A549 (cell line): ENCODE measurements around the gene OAS3. TPM values are rescaled to one million over a fixed set of nuclear protein-coding genes. Genes with fewer than 3 reads are reported as not detected.

Source experiments
- ATAC-seq, 2 experiments: fragments of 200-7000 bp in 1 of 2; fragments of >200 bp in 1 of 2; cut with Nextera tagmentation in 1 of 2; cut with Tn5 transposase in 1 of 2; 3 replicates each; pipeline versions ENCODE4 v1.8.0 to v1.9.1; 2018 to 2020; ENCODE audit warnings: mild to moderate bottlenecking in 1 of 2, moderate library complexity in 1 of 2
- CTCF ChIA-PET: fragments of 300-600 bp; sonication (Branson Sonifier 250); formaldehyde crosslinking; extraction: SDS; loops from one replicate; lab custom pipeline; 2021; ENCODE audit warnings: antibody characterized with exemption, inconsistent platforms; lab: Yijun Ruan, JAX
- POLR2A ChIA-PET: fragments of 350-600 bp; formaldehyde crosslinking; extraction: SDS; loops from one replicate; lab custom pipeline; 2021; ENCODE audit warnings: antibody characterized with exemption, inconsistent platforms; lab: Yijun Ruan, JAX
- DNase-seq, 2 experiments: peaks; one replicate each; pipeline versions ENCODE4 v3.0.0 to v3.0.0-alpha.2; 2011 to 2016; ENCODE audit warnings: low read depth in 1 of 2, low spot score in 1 of 2
- FAIRE-seq: peaks from 2 replicates; lab custom pipeline; 2011; peaks lifted over from hg19 to GRCh38; lab: Jason Lieb, UNC
- H3K27ac ChIP-seq, 2 experiments: fragments of >200 bp; sonication (Bioruptor Twin); formaldehyde crosslinking; 3 replicates each; pipeline ENCODE4 v1.5.1; 2016 to 2017
- H3K4me1 ChIP-seq: fragments of >200 bp; sonication (Bioruptor Twin); formaldehyde crosslinking; 3 replicates; pipeline ENCODE4 v1.6.1; 2016
- H3K4me2 ChIP-seq: fragments of >200 bp; sonication (Bioruptor Twin); formaldehyde crosslinking; 3 replicates; pipeline ENCODE4 v1.6.1; 2016
- H3K4me3 ChIP-seq: fragments of >200 bp; sonication (Bioruptor Twin); formaldehyde crosslinking; 3 replicates; pipeline ENCODE4 v1.5.1; 2016
- H3K9me3 ChIP-seq: fragments of >200 bp; sonication (Bioruptor Twin); formaldehyde crosslinking; 3 replicates; pipeline ENCODE4 v1.6.1; 2016
- BHLHE40 ChIP-seq: IDR thresholded peaks from 2 replicates; pipeline ENCODE4 v1.6.1; 2012; ENCODE audit warnings: low read depth, low read length, inconsistent platforms
- CBX2 ChIP-seq: fragments of 200-600 bp; sonication (generic); IDR thresholded peaks from 2 replicates; pipeline ENCODE4 v1.6.1; 2016; ENCODE audit warnings: low read depth, mild to moderate bottlenecking, borderline replicate concordance
- CBX8 ChIP-seq: fragments of 200-600 bp; sonication (generic); IDR thresholded peaks from 2 replicates; pipeline ENCODE4 v1.6.1; 2016
- CEBPB ChIP-seq, 2 experiments: fragments of >200 bp in 1 of 2; sonication (Bioruptor Twin) in 1 of 2; formaldehyde crosslinking in 1 of 2; IDR thresholded peaks; 2 replicates each; pipeline ENCODE4 v1.6.1; 2012 to 2016
- CHD4 ChIP-seq: fragments of 200-600 bp; sonication (generic); IDR thresholded peaks from 2 replicates; pipeline ENCODE4 v1.6.1; 2016; ENCODE audit warnings: antibody characterized with exemption, mild to moderate bottlenecking, borderline replicate concordance
- EHMT2 ChIP-seq: fragments of 200-600 bp; sonication (generic); IDR thresholded peaks from 2 replicates; pipeline ENCODE4 v1.6.1; 2016; ENCODE audit warnings: antibody characterized with exemption, low read depth, mild to moderate bottlenecking, moderate library complexity
- FOSB ChIP-seq: fragments of 250-450 bp; sonication (Bioruptor Pico); IDR thresholded peaks from 2 replicates; pipeline ENCODE4 v1.5.0; 2020; ENCODE audit warnings: mild to moderate bottlenecking, moderate library complexity
- GATA3 ChIP-seq: IDR thresholded peaks from 2 replicates; pipeline ENCODE4 v1.6.1; 2012; ENCODE audit warnings: borderline replicate concordance
- HDAC2 ChIP-seq: fragments of 200-600 bp; sonication (generic); IDR thresholded peaks from 2 replicates; pipeline ENCODE4 v1.6.1; 2016
- HOXB13 ChIP-seq: fragments of 250-450 bp; sonication (Bioruptor Pico); IDR thresholded peaks from 2 replicates; pipeline ENCODE4 v1.5.0; 2020; ENCODE audit warnings: low read depth, mild to moderate bottlenecking, moderate library complexity
- JUN ChIP-seq, 2 experiments: fragments of >200 bp; sonication (Bioruptor Twin); formaldehyde crosslinking; IDR thresholded peaks; 2 replicates in 1 of 2; 3 replicates in 1 of 2; pipeline ENCODE4 v1.6.1; 2016 to 2017
- KDM1A ChIP-seq: fragments of 200-600 bp; sonication (generic); IDR thresholded peaks from 2 replicates; pipeline ENCODE4 v1.6.1; 2016; ENCODE audit warnings: low read depth, mild to moderate bottlenecking
- KDM5A ChIP-seq: fragments of 200-600 bp; sonication (generic); IDR thresholded peaks from 2 replicates; pipeline ENCODE4 v1.6.1; 2016; ENCODE audit warnings: antibody characterized with exemption, mild to moderate bottlenecking
- MAZ ChIP-seq: fragments of 150-350 bp; IDR thresholded peaks from 2 replicates; pipeline ENCODE4 v1.6.1; 2014; ENCODE audit warnings: antibody characterized with exemption, low read depth, low read length, borderline replicate concordance
- NPAS2 ChIP-seq: fragments of 250-450 bp; sonication (Bioruptor Pico); IDR thresholded peaks from 2 replicates; pipeline ENCODE4 v1.8.0; 2022; ENCODE audit warnings: mild to moderate bottlenecking, moderate library complexity, borderline replicate concordance
- NR3C1 ChIP-seq: fragments of >200 bp; sonication (Bioruptor Twin); formaldehyde crosslinking; IDR thresholded peaks from 3 replicates; pipeline ENCODE4 v1.6.1; 2017
- PHF8 ChIP-seq: fragments of 200-600 bp; sonication (generic); IDR thresholded peaks from 2 replicates; pipeline ENCODE4 v1.6.1; 2016; ENCODE audit warnings: low read depth, mild to moderate bottlenecking, antibody characterized with exemption, moderate library complexity, borderline replicate concordance
- POLR2A ChIP-seq: IDR thresholded peaks from 2 replicates; pipeline ENCODE4 v1.6.1; 2012; ENCODE audit warnings: mild to moderate bottlenecking, low read length
- RAD21 ChIP-seq, 2 experiments: fragments of >200 bp in 1 of 2; sonication (Bioruptor Twin) in 1 of 2; formaldehyde crosslinking in 1 of 2; IDR thresholded peaks in 1 of 2; conservative IDR thresholded peaks in 1 of 2; 2 replicates in 1 of 2; 3 replicates in 1 of 2; pipeline ENCODE4 v1.6.1; 2012 to 2018; ENCODE audit warnings: inconsistent platforms in 1 of 2
- RARB ChIP-seq: fragments of 250-450 bp; sonication (Bioruptor Pico); IDR thresholded peaks from 2 replicates; pipeline ENCODE4 v1.8.0; 2021; ENCODE audit warnings: mild to moderate bottlenecking, moderate library complexity
- REST ChIP-seq: fragments of 200-600 bp; sonication (generic); IDR thresholded peaks from 2 replicates; pipeline ENCODE4 v1.6.1; 2016; ENCODE audit warnings: antibody characterized with exemption, mild to moderate bottlenecking, moderate library complexity
- RNF2 ChIP-seq: fragments of 200-600 bp; sonication (generic); IDR thresholded peaks from 2 replicates; pipeline ENCODE4 v1.6.1; 2016; ENCODE audit warnings: low read depth, mild to moderate bottlenecking, antibody characterized with exemption, moderate library complexity, borderline replicate concordance
- SMC3 ChIP-seq: fragments of >200 bp; sonication (Bioruptor Twin); formaldehyde crosslinking; IDR thresholded peaks from 3 replicates; pipeline ENCODE4 v1.6.1; 2018; ENCODE audit warnings: inconsistent platforms
- SREBF2 ChIP-seq: fragments of 450-650 bp; IDR thresholded peaks from 2 replicates; pipeline ENCODE4 v1.6.1; 2014; ENCODE audit warnings: mild to moderate bottlenecking, moderate library complexity
- TFCP2L1 ChIP-seq: fragments of 250-450 bp; sonication (Bioruptor Pico); IDR thresholded peaks from 2 replicates; pipeline ENCODE4 v1.5.0; 2021; ENCODE audit warnings: mild to moderate bottlenecking
- ZC3H11A ChIP-seq: fragments of 450-650 bp; IDR thresholded peaks from 2 replicates; pipeline ENCODE4 v1.6.1; 2014; ENCODE audit warnings: antibody characterized with exemption, mild to moderate bottlenecking
- ZNF302 ChIP-seq: fragments of 250-450 bp; sonication (Bioruptor Pico); IDR thresholded peaks from 2 replicates; pipeline ENCODE4 v1.9.0; 2021; ENCODE audit warnings: inconsistent platforms, mild to moderate bottlenecking, moderate library complexity
- ZSCAN20 ChIP-seq: fragments of 250-450 bp; sonication (Bioruptor Pico); IDR thresholded peaks from 2 replicates; pipeline ENCODE4 v1.8.0; 2022; ENCODE audit warnings: mild to moderate bottlenecking, moderate library complexity
- WGBS: methylation state at CpG from one replicate; pipeline ENCODE4 v1.1.6; 2017; ENCODE audit errors: missing lambda C conversion rate; 5-methylcytosine and 5-hydroxymethylcytosine counted together
- polyA plus RNA-seq, 4 experiments: library from polyadenylated mRNA; depleted of rRNA in 3 of 4; stranded (reverse); fragments of >200 nt; fragmentation: RNase III in 1 of 4; extraction: RNeasy Plus Mini Kit Qiagen cat#74134 plus additional on column Dnase treatment in 1 of 4; gene quantifications; 2 replicates in 3 of 4; 3 replicates in 1 of 4; pipeline ENCODE4 v1.2.3, GENCODE V29; 2011 to 2017
- TF ChIP-seq, protein P1 (sequence below): IDR thresholded peaks from 2 replicates; pipeline ENCODE4 v1.6.1; 2012
- TF ChIP-seq, protein P2 (sequence below): fragments of >200 bp; sonication (Bioruptor Twin); formaldehyde crosslinking; IDR thresholded peaks from 2 replicates; pipeline ENCODE4 v1.6.1; 2016
- TF ChIP-seq, protein P3 (sequence below): fragments of >200 bp; sonication (Bioruptor Twin); formaldehyde crosslinking; IDR thresholded peaks from 3 replicates; pipeline ENCODE4 v1.6.1; 2016
- TF ChIP-seq, protein P4 (sequence below): fragments of 250-450 bp; sonication (Bioruptor Pico); IDR thresholded peaks from 2 replicates; pipeline ENCODE4 v1.5.0; 2020; ENCODE audit warnings: low read depth, mild to moderate bottlenecking, moderate library complexity
- TF ChIP-seq, protein P5 (sequence below): fragments of 450-650 bp; IDR thresholded peaks from 2 replicates; pipeline ENCODE4 v1.6.1; 2014; ENCODE audit warnings: antibody characterized with exemption

The OAS3 gene
- polyA plus RNA-seq, 2 of the 4 experiments (the other 2 are of a cell fraction): 22.7 to 36.7 TPM

DNA sequence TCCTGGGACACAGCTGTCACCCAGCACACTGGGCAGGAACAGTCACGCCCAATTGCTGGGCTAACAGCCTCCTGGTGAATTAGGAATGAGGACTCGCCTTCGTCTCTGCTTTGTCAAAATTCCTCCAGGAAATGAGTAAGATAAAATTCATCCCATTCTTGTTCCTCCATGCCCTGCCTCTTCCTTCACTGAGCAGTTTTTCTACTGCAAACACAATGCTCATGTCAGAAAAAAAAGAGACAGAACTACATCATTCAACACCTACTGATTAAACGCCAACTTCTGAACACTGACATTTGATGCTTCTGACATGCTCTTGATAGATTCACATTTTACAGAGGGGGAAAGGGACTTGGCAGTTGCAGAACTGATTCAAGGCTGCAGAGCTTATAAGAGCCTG is 80.8 kb downstream of the OAS3 start:
- ChIA-PET CTCF (interaction anchor here (0.6 to 1.3 kb wide), 4 partner anchors 11 to 267 kb away, joined by 3 to 5 read pairs (median 3); no protein-coding TSS in a partner anchor), POLR2A (no interaction called here)
- ATAC-seq (no peak), DNase-seq (no peak), FAIRE-seq (no peak)
- Histone ChIP-seq H3K4me2 (no peak overlapping the region), H3K4me1 (no peaks in the 10 kb centered on the region), H3K4me3 (no peak overlapping the region), H3K27ac (no peak overlapping the region), H3K9me3 (no peaks in the 10 kb centered on the region)
- WGBS: 17% methylated on average over 4 of the region's 4 CpGs
- no peak for TF ChIP-seq REST
- no peak for TF ChIP-seq HDAC2
- no peak for TF ChIP-seq NR3C1
- TF ChIP-seq NPAS2 (CRISPR knock-in tag): no peak
- TF ChIP-seq, protein P1, sequence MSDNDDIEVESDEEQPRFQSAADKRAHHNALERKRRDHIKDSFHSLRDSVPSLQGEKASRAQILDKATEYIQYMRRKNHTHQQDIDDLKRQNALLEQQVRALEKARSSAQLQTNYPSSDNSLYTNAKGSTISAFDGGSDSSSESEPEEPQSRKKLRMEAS: no peak
- TF ChIP-seq FOSB (CRISPR knock-in tag): no peak
- TF ChIP-seq CBX2: no peak
- no peak for TF ChIP-seq HOXB13 (CRISPR knock-in tag)
- no peak for TF ChIP-seq CBX8
- no peak for TF ChIP-seq RAD21 (conservative IDR thresholded peaks at IDR 0.05 in 1 of 2, IDR thresholded peaks at IDR 0.05 in 1 of 2)
- no peak for TF ChIP-seq SREBF2
- no peak for TF ChIP-seq ZC3H11A
- TF ChIP-seq KDM5A: no peak
- TF ChIP-seq ZNF302 (CRISPR knock-in tag): no peak
- no peak for TF ChIP-seq KDM1A
- TF ChIP-seq PHF8: no peak
- no peak for TF ChIP-seq MAZ
- no peak for TF ChIP-seq EHMT2
- TF ChIP-seq, protein P2, sequence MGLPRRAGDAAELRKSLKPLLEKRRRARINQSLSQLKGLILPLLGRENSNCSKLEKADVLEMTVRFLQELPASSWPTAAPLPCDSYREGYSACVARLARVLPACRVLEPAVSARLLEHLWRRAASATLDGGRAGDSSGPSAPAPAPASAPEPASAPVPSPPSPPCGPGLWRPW: no peak
- TF ChIP-seq GATA3: no peak

- FAIRE-seq (no peak), DNase-seq (no peak), ATAC-seq (no peak)
- H3K4me3 ChIP-seq: no peak overlapping the region
- CTCF ChIA-PET: interaction anchor here (0.7 to 2.2 kb wide), 8 partner anchors 9 to 469 kb away, joined by 3 to 9 read pairs (median 4); no protein-coding TSS in a partner anchor
- no peak overlapping the region for H3K4me2 ChIP-seq
- no peaks in the 10 kb centered on the region for H3K9me3 ChIP-seq
- H3K4me1 ChIP-seq: no peaks in the 10 kb centered on the region
- TF ChIP-seq, protein P3, sequence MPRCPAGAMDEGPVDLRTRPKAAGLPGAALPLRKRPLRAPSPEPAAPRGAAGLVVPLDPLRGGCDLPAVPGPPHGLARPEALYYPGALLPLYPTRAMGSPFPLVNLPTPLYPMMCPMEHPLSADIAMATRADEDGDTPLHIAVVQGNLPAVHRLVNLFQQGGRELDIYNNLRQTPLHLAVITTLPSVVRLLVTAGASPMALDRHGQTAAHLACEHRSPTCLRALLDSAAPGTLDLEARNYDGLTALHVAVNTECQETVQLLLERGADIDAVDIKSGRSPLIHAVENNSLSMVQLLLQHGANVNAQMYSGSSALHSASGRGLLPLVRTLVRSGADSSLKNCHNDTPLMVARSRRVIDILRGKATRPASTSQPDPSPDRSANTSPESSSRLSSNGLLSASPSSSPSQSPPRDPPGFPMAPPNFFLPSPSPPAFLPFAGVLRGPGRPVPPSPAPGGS: no peak
- TF ChIP-seq BHLHE40 (no peak), TFCP2L1 (CRISPR knock-in tag) (no peak), NR3C1 (no peak), HDAC2 (no peak), KDM5A (no peak), RNF2 (no peak), CHD4 (no peak), HOXB13 (CRISPR knock-in tag) (no peak), CBX2 (no peak), CEBPB (IDR thresholded peaks at IDR 0.05) (no peak), SMC3 (no peak), GATA3 (no peak), JUN (IDR thresholded peaks at IDR 0.05) (no peak), POLR2A (no peak), ZSCAN20 (CRISPR knock-in tag) (no peak), RARB (CRISPR knock-in tag) (no peak)
- TF ChIP-seq, protein P4, sequence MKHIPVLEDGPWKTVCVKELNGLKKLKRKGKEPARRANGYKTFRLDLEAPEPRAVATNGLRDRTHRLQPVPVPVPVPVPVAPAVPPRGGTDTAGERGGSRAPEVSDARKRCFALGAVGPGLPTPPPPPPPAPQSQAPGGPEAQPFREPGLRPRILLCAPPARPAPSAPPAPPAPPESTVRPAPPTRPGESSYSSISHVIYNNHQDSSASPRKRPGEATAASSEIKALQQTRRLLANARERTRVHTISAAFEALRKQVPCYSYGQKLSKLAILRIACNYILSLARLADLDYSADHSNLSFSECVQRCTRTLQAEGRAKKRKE (CRISPR knock-in tag): no peak
- TF ChIP-seq, protein P5, sequence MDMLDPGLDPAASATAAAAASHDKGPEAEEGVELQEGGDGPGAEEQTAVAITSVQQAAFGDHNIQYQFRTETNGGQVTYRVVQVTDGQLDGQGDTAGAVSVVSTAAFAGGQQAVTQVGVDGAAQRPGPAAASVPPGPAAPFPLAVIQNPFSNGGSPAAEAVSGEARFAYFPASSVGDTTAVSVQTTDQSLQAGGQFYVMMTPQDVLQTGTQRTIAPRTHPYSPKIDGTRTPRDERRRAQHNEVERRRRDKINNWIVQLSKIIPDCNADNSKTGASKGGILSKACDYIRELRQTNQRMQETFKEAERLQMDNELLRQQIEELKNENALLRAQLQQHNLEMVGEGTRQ: no peak
- WGBS: 21% methylated on average over 1 of the region's 1 CpG
- H3K27ac ChIP-seq: no peak overlapping the region
- POLR2A ChIA-PET: no interaction called here
Observed at GRCh38 chr12:113021500-113021899, 83.2 kb downstream of the OAS3 start.
